ENCODE results near the gene LEP.
"Not testable (repeated sequence)": the region's sequence is repeated elsewhere in the genome, so short reads cannot be mapped to it uniquely, and the experiment has no call there.

The LEP gene

DNA sequence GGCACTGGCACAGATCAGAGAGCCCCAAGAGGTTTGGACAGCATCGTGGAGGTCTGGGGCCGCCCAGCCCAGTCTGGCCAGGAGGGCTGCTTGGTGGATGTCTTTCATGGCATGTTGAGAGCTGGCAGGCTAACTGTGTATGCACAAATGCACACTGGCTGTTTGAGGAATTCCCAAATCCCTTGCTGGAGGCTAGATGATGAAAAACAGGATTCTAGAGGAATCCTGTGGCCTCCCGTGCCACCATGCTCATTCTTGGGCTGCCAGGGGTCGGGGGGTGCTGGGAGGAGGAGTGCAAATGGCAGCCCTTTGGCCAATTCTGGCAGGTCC lies 26.5 kb downstream of the LEP start:
- Mint-ChIP-seq H3K4me1 (ENCODE audit: low read depth) (peaks cover 2% of the 10 kb centered on the region), H3K36me3 (peaks cover under 1% of the 10 kb centered on the region), H3K9me3 (ENCODE audit: low read depth) (no peaks in the 10 kb centered on the region), H3K27me3 (peaks cover 29% of the 10 kb centered on the region), H3K27ac (no peak overlapping the region), H3K4me3 (no peak overlapping the region)

DNA sequence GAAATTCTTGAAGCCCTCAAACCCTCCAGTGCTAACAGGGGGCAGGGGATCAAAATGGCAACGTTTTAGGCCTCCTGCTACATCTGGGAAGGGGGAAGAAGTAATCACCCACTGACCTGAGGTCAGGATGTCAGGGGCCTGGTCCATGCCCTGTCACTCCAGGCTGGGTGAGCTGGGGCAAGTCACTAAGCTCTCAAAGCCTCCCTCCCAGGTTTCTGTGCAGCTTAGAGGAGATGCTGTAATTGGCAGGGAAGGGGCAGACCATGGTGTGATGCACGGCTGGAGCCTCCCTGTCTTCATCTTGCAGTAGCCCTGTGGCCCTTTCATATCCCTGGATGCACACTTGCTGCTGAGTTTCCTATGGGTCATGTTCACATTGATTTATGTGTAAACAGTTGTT lies 27.2 kb downstream of the LEP start:
- no peak overlapping the region for H3K4me3 Mint-ChIP-seq
- H3K27ac Mint-ChIP-seq: no peak overlapping the region
- peaks cover 2% of the 10 kb centered on the region for H3K4me1 Mint-ChIP-seq (ENCODE audit: low read depth)
- peaks cover 2% of the 10 kb centered on the region for H3K36me3 Mint-ChIP-seq
- H3K9me3 Mint-ChIP-seq (ENCODE audit: low read depth): no peaks in the 10 kb centered on the region
- peaks cover 31% of the 10 kb centered on the region for H3K27me3 Mint-ChIP-seq

DNA sequence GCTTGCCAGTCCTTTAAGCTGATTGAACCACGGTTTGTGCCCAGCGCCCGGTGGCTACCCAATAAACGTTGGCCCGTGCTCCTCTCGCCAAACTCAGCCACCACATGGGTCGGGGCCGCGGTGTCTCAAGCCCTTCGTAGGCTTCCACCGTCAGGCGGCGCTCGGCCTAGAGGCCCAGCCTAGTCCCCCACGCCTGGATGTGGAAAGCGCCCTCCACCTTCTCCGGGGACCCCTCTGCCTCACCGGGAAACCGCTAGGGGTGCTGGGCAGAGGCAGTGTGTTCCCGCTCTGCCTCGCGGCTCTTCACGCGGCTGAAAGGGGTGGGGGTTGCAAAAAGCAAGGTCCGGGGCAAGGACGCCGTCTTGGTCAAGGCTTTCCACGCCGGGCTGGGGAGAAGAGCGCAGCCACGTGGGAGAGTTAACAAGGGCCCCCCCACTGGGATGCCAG lies 29.8 kb downstream of the LEP start:
- no peak overlapping the region for H3K27ac Mint-ChIP-seq
- H3K9me3 Mint-ChIP-seq (ENCODE audit: low read depth): no peaks in the 10 kb centered on the region
- no peak overlapping the region for H3K4me3 Mint-ChIP-seq
- H3K36me3 Mint-ChIP-seq: peaks cover 2% of the 10 kb centered on the region
- H3K4me1 Mint-ChIP-seq (ENCODE audit: low read depth): peaks cover 2% of the 10 kb centered on the region
- H3K27me3 Mint-ChIP-seq: peaks cover 28% of the 10 kb centered on the region

DNA sequence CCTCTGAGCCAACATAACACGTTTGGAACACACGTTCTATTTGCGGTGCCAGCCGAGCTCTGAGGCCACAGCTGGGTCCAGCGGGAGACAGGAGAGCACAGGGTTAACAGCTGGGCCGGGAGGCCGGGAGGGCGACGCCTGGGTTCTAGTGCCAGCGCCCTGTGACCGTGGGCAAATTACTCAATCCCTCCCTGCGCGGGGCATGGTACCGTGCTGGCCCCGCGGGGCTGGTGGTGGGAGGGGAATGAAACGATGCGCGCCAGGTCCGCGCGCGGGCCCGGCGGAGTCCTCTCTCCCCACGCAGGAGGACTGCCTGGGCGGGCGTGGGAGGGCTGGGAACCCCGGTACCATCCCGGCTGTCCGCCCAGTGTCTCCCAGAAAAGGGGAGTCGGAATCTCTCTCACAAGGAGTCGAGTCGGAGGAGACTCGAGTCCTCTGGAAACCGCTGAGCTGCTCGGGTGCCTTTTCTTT lies 30.4 kb downstream of the LEP start:
- Mint-ChIP-seq H3K4me1 (ENCODE audit: low read depth) (peaks cover 2% of the 10 kb centered on the region), H3K4me3 (no peak overlapping the region), H3K36me3 (peaks cover 4% of the 10 kb centered on the region), H3K27me3 (peaks cover 28% of the 10 kb centered on the region), H3K27ac (no peak overlapping the region), H3K9me3 (ENCODE audit: low read depth) (no peaks in the 10 kb centered on the region)

DNA sequence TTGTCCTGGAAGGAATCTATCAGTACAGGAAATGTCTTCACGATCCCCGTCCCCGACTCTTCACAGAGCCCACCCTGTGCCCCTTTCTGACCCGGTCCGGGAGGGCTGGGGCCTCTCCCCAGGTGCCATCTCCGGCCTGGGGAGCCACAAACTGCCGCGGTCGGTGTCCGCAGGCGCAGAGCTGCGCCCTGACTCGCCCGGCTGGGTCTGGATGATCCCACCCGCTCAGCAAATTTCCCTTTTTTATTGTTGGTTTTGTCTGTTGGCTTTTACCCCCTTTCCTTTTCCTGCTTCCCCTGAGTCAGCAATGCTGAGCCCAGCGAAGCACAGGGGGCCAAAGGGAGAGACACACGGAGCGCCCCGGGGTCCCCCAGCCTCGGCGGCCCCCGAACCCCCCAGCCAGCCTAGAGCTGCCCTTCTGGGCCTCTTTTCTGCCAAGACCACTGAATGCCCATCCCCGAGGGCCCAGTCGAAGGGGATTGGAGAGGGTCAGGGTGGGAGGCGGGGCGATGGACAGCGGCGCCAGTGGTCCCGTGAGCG lies 30.9 kb downstream of the LEP start:
- Mint-ChIP-seq H3K4me1 (ENCODE audit: low read depth) (peaks cover 2% of the 10 kb centered on the region), H3K9me3 (ENCODE audit: low read depth) (no peaks in the 10 kb centered on the region), H3K36me3 (peaks cover 4% of the 10 kb centered on the region), H3K27ac (no peak overlapping the region), H3K27me3 (peaks cover 26% of the 10 kb centered on the region), H3K4me3 (no peak overlapping the region)

DNA sequence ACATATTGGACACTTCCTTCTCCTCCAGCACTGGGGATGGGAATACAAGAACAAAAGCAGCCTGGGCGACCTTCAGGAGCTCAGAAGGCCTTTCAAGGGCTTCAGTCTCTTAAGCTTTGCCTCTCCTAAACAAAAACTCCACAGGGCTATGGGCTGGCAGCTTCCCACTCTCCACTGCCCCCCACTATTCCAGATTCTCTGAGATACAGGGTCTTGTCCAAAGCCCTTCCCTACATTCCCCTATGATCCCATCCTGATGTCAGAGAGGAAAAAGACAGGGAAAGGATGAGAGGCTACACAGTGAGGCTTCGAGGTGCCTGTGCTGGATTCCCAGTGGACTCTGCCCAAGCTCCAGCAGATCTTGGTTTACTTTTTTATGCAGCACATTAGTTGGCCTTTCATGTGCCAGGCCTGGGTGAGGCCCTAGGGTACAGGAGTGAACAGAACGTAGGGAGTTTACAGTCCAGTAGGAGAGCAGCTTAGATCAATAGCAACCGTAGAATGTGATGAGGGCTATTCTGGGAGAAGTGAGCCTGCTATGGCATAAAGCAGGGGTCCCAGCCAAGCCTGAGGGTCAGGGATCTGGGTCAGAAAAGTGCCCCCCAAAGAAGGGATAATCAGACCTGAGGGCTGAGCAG lies 33.3 kb downstream of the LEP start:
- Mint-ChIP-seq H3K4me1 (ENCODE audit: low read depth) (peaks cover 2% of the 10 kb centered on the region), H3K27me3 (peaks cover 10% of the 10 kb centered on the region), H3K27ac (no peak overlapping the region), H3K4me3 (no peak overlapping the region), H3K9me3 (ENCODE audit: low read depth) (peaks cover 9% of the 10 kb centered on the region), H3K36me3 (peaks cover 10% of the 10 kb centered on the region)

DNA sequence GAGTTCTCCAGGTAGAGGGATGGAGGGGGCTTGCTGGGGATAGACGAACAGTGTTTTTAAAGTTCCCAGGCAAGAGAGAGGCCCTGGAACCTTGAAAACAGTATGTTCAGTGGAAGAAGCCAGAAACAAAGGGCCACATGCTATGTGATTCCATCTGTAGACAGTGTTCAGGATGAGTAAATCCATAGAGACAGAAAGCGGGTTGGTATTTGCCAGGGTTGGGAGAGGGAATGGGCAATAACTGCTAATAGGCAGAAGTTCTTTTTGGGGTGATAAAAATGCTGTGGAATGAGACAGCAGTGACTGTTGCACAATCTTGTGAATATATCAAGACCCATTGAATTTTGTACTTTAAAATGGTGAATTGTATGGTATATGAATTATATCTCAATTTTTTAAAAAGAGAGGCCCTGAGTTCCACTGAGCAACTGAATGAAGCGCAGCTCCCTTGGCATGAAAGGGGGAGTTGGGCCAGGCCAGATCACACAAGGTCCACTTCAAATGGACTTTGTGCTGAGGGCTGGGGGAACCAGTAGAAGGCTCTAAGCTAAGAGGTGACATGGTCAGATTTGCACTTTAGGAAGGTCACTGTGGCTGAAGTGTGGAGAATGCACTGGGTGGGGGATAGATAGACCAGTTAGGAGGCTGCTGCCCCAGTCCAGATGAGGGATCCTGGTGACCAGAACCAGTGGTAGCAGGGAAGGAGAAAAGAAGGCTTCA lies 34.0 kb downstream of the LEP start:
- H3K27ac Mint-ChIP-seq: no peak overlapping the region

DNA sequence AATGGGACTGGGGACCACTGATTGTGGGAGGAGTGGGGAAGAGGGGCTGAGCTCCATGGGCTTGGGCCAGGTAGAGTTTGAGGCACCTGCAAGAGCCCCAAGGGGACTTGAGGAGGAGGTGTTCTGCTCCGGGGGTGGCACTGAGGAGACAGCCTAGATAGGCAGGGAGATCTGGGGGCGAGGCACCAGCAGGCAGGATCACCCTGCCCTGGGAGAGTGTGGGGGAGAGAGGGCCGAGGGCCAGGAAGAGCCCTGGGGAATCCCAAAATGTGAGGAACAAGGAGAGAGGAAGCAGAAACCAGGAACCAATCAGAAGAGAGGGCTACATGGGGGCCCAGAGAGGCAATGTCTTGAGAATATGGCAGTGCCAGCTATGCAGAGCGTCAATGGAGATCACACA lies 34.6 kb downstream of the LEP start:
- no peak overlapping the region for H3K27ac Mint-ChIP-seq
- H3K36me3 Mint-ChIP-seq: peaks cover 17% of the 10 kb centered on the region
- peaks cover 7% of the 10 kb centered on the region for H3K27me3 Mint-ChIP-seq
- H3K4me3 Mint-ChIP-seq: no peak overlapping the region
- peaks cover 2% of the 10 kb centered on the region for H3K4me1 Mint-ChIP-seq (ENCODE audit: low read depth)
- peaks cover 16% of the 10 kb centered on the region for H3K9me3 Mint-ChIP-seq (ENCODE audit: low read depth)

More for the DNA sequence above, 34.0 kb downstream of the LEP start:
- Mint-ChIP-seq H3K9me3 (ENCODE audit: low read depth) (peaks cover 15% of the 10 kb centered on the region), H3K27me3 (peaks cover 7% of the 10 kb centered on the region), H3K36me3 (peaks cover 16% of the 10 kb centered on the region), H3K4me1 (ENCODE audit: low read depth) (peaks cover 2% of the 10 kb centered on the region), H3K4me3 (no peak overlapping the region)

DNA sequence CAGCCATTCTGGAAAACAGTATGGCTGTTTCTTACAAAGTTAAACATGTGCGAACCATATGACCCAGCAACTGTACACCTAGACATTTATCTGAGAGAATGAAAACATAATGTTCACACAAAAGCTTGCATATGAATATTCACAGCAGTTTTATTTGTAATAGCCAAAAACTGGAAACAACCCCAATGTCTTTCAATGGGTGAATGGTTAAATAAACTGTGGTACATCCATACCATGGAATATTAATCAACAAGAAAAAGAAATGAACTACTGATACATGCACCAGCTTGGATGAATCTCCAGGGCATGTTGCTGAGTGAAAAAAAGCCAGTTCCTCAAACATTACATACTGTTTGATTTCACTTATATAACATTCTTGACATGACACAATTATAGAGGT lies 37.3 kb downstream of the LEP start:
- peaks cover 16% of the 10 kb centered on the region for H3K9me3 Mint-ChIP-seq (ENCODE audit: low read depth)
- H3K27me3 Mint-ChIP-seq: no peaks in the 10 kb centered on the region
- no peak overlapping the region for H3K4me3 Mint-ChIP-seq
- H3K4me1 Mint-ChIP-seq (ENCODE audit: low read depth): no peaks in the 10 kb centered on the region
- H3K27ac Mint-ChIP-seq: no peak overlapping the region
- H3K36me3 Mint-ChIP-seq: peaks cover 22% of the 10 kb centered on the region

DNA sequence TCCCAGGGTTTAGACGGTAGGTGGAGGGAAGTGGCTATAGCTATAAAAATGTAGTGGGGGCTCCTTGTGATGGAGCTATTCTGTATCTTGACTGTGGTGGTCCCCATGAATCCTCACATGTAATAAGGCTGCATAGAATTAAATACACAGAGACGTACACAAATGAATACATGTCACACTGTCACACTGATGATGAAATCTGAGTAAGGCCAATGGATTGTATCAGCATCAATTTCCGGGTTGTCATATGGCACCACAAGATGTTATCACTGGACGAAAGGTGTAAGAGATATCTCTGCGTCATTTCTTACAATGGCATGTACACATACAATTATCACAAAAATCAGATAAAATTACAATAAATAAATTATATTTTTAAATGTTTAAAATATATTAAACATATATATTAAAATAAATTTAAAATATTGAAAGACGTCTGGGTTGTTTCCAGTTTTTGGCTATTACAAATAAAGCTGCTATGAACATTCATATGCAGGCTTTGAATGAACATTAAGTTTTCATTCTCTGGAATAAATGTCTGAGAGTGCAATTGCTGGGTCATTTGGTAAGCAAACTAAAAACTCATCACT lies 38.1 kb downstream of the LEP start:
- H3K4me3 Mint-ChIP-seq: no peak overlapping the region
- peaks cover 22% of the 10 kb centered on the region for H3K36me3 Mint-ChIP-seq
- peaks cover 16% of the 10 kb centered on the region for H3K9me3 Mint-ChIP-seq (ENCODE audit: low read depth)
- no peaks in the 10 kb centered on the region for H3K27me3 Mint-ChIP-seq
- H3K27ac Mint-ChIP-seq: no peak overlapping the region
- no peaks in the 10 kb centered on the region for H3K4me1 Mint-ChIP-seq (ENCODE audit: low read depth)

DNA sequence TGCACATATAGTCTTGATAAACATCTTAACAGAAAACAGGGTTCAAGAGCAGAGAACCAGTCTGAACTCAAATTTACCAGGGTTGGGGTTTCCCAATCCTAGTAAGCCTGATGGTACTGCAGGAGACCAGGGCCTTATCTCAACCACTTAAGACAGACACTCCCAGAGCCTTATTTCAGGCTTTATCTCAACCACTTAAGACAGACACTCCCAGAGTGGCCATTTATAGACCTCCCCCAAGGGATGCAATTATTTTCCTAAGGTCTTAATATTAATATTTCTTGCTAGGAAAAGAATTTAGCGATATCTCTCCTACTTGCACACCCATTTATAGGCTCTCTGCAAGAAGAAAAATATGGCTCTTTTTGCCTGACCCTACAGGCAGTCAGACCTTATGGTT lies 39.4 kb downstream of the LEP start:
- H3K27me3 Mint-ChIP-seq; H3K4me3 Mint-ChIP-seq; H3K27ac Mint-ChIP-seq; H3K4me1 Mint-ChIP-seq (ENCODE audit: low read depth): not testable (repeated sequence)
- peaks cover 27% of the 10 kb centered on the region for H3K36me3 Mint-ChIP-seq
- H3K9me3 Mint-ChIP-seq (ENCODE audit: low read depth): peaks cover 20% of the 10 kb centered on the region

DNA sequence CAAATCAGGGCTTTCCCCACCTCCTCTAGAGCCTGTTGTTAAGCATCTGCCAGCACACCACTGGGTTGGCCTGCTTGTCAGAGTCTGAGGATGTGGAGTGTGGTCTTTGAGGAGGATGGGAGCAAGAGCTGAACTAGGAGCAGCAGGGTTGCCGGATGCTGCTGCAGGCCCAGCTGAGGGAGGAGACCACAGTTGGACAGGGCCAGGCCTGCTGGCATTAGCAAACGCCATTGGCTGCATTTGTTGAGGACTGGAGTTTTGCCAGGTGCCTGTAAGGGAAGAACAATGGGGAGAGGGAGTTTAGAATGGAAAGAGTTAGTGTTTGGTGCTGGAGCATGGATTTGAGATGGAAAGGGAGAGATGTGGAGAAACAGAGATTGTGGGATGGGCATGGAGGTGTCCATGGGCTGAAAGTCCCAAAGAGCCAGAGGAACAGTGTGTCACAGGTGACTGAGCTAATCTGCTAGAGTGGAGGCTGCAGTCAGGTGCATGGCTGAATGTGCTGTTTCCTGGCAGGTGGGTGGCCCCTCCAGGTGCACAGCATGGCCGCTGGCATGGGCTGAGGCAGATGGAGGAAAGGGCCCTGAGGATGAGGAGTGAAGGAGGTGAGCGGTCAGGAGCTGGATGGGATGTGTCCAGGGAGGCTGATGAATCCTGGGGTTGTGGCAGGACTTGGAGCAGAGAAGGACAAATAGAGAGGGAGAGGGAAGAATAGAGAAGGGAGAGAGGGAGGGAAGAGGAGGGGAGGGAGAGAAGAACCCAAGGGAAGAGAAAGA lies 40.7 kb downstream of the LEP start:
- Mint-ChIP-seq H3K36me3 (peaks cover 32% of the 10 kb centered on the region), H3K27me3 (no peaks in the 10 kb centered on the region), H3K4me1 (ENCODE audit: low read depth) (no peaks in the 10 kb centered on the region), H3K4me3 (no peak overlapping the region), H3K27ac (no peak overlapping the region), H3K9me3 (ENCODE audit: low read depth) (peaks cover 20% of the 10 kb centered on the region)

DNA sequence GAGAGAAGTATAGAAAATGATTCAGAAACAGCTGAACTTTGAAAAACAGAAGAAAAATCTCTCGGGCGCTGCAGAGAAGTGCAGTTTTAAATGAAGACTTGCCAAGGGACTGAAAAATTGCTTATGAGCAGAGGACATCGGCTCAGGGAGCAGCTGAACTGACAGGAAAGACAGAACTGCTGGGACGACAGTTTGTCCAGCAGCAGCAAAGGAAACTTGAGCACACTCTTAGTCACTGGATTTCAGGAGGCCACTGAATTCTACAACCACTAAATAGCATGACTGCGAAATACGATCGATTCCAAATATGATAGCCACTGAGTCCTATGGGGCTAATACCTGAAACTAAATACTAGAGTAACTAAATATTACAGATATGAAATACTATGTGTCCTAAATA lies 43.0 kb downstream of the LEP start:
- no peak overlapping the region for H3K27ac Mint-ChIP-seq
- peaks cover 12% of the 10 kb centered on the region for H3K9me3 Mint-ChIP-seq (ENCODE audit: low read depth)
- H3K27me3 Mint-ChIP-seq: no peaks in the 10 kb centered on the region
- no peak overlapping the region for H3K4me3 Mint-ChIP-seq
- no peaks in the 10 kb centered on the region for H3K4me1 Mint-ChIP-seq (ENCODE audit: low read depth)
- H3K36me3 Mint-ChIP-seq: peaks cover 29% of the 10 kb centered on the region

DNA sequence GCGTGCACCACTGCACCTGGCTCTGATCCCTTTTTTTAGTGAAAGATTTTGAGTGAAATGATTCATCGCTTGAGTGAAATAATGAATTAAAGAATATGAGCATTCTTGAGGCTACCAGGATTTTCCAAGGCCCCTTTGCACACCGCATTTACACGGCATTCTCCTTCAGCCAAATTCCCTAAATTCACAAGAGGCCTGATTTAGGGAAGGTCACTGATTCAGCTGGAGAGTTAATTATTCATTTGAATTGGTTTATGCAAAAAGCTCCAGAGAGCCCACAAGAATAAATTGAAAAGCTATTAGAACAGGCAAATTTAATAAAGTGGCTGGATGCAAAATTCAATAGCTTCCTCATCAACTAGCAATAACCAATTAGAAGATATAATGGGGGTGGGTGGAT lies 46.5 kb downstream of the LEP start:
- H3K36me3 Mint-ChIP-seq: peaks cover 19% of the 10 kb centered on the region
- no peaks in the 10 kb centered on the region for H3K27me3 Mint-ChIP-seq
- no peak overlapping the region for H3K27ac Mint-ChIP-seq
- H3K9me3 Mint-ChIP-seq (ENCODE audit: low read depth): peaks cover 4% of the 10 kb centered on the region
- H3K4me1 Mint-ChIP-seq (ENCODE audit: low read depth): no peaks in the 10 kb centered on the region
- no peak overlapping the region for H3K4me3 Mint-ChIP-seq

DNA sequence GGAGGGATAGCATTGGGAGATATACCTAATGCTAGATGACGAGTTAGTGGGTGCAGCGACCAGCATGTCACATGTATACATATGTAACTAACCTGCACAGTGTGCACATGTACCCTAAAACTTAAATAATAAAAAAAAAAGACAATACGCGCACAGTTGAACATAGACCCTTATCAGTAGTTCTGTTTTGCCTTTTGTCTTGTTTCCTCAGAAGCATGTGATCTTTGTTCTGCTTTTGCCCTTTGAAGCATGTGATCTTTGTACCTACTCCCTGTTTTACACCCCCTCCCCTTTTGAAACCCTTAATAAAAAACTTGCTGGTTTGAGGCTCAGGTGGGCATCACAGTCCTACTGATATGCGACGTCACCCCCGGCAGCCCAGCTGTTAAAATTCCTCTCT lies 56.9 kb downstream of the LEP start:
- not testable (repeated sequence) for H3K27ac Mint-ChIP-seq; H3K4me1 Mint-ChIP-seq (ENCODE audit: low read depth); H3K9me3 Mint-ChIP-seq (ENCODE audit: low read depth); H3K27me3 Mint-ChIP-seq; H3K36me3 Mint-ChIP-seq; H3K4me3 Mint-ChIP-seq
